Dermis blood vessel endothelial cell (primary cell): ENCODE data around the gene SLC49A3. TPM values are rescaled to one million over a fixed set of nuclear protein-coding genes. Genes with fewer than 3 reads are reported as not detected.

ENCODE experiments used
- DNase-seq: peaks from one replicate; pipeline ENCODE4 v3.0.0; 2010
- total RNA-seq: library from RNA; depleted of rRNA; stranded (reverse); fragments of >200 nt; gene quantifications from 2 replicates; pipeline ENCODE4 v1.2.3, GENCODE V29; 2014

The SLC49A3 gene
- total RNA-seq, 1 donor from 2014 or later, result 9.9 TPM

- DNase-seq, result no peak
Measured at GRCh38 chr4:664713-665231, 24.2 kb downstream of the SLC49A3 start.

GRCh38 chr4:663438-664428 lies 25.2 kb downstream of the SLC49A3 start:
- peak; percentile 12 for DNase-seq

DNA sequence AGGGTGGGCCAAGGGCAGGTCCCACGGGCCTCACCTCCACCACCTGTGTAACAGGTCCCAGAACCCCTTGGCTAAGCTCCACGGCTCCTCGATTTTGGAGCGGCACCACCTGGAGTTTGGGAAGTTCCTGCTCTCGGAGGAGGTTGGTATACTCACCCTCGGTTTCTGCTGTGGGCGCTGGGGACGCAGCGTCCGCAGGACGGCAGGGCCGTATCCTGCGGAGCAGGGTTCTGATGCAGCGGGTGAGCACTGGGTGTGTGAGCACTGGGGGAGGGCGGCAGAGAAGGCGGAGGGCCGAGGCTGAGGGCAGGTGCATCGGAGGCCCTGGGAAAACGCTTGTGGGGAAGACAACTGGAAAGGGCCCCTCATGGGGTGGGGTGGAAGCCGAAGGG lies 25.9 kb downstream of the SLC49A3 start:
- no peak for DNase-seq

GRCh38 chr4:661881-662761 lies 26.8 kb downstream of the SLC49A3 start:
- DNase-seq, result no peak

GRCh38 chr4:661231-661630 lies 27.7 kb downstream of the SLC49A3 start:
- DNase-seq, result no peak

- no peak for DNase-seq
Measured at GRCh38 chr4:660401-660800, 28.6 kb downstream of the SLC49A3 start.

GRCh38 chr4:659851-660250 lies 29.1 kb downstream of the SLC49A3 start:
- no peak for DNase-seq

DNA sequence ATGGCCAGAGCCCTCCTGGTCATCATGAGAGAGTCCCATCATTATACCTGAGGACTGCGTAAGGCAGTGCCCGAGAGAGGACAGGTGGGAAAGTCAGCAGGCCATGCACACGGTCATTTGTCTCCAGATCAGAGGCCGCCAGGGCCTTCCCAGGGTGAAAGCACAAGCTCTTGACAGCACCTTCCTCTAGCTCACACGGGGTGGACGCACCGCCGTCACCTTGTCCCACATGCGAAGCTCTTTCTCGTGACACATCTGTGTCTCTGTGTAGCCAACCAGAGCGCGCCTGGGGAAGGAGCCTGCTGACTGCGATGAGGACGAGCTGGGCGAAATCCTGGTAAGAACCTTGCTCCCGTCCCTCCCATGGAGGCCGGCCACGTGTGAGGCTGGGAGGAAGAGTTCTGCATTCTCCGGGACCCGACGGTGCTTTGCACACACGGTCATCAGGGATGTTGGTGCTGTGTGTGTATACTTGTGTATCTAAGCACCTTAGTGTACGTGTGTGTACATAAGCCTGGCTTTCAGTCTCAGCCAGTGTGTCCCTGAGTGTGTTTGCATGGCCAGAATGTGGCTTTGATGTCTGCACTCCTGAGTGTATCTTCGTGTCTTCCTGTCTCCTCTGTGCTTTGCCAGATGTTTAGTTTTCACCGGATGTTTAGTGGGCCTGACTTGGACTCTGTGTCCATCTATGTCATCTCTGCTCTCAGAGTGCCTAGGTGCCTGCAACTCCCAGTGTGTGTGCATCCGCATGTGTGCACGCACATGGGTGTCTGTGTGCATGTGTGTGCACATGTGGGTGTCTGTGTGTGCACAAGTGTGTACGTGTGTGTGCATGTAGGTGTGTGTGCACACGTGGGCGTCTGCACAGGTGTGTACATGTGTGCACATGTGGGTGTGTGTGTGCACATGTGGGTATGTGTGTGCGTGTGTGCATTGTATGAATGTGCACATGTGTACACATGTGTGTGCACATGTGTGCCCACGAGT lies 30.0 kb downstream of the SLC49A3 start:
- DNase-seq, result no peak

DNA sequence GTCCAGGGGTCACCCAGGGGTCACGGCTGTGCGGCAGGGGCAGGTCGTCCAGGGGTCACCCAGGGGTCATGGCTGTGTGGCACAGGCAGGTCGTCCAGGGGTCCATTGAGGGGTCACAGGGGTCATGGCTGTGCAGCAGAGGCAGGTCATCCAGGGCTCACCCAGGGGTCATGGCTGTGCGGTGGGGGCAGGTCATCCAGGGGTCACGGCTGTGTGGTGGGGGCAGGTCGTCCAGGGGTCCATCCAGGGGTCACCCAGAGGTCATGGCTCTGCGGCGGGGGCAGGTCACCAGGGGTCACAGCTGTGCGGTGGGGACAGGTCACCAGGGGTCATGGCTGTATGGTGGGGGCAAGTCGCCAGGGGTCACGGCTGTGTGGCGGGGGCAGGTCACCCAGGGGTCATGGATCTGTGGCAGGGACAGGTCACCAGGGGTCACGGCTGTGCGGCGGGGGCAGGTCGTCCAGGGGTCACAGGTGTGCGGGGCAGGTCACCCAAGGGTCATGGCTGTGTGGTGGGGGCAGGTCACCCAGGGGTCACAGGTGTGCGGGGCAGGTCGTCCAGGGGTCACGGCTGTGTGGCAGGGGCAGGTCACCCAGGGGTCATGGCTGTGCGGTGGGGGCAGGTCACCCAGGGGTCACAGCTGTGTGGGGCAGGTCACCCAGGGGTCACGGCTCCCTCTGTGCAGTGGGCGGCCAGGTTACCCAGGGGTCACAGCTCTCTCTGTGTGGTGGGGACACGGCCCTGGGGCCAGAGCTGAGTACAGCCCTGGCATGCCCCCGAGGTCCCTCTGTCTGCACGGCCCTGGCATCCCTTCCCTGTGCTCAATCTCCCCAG lies 30.9 kb downstream of the SLC49A3 start:
- DNase-seq, result no peak

DNA sequence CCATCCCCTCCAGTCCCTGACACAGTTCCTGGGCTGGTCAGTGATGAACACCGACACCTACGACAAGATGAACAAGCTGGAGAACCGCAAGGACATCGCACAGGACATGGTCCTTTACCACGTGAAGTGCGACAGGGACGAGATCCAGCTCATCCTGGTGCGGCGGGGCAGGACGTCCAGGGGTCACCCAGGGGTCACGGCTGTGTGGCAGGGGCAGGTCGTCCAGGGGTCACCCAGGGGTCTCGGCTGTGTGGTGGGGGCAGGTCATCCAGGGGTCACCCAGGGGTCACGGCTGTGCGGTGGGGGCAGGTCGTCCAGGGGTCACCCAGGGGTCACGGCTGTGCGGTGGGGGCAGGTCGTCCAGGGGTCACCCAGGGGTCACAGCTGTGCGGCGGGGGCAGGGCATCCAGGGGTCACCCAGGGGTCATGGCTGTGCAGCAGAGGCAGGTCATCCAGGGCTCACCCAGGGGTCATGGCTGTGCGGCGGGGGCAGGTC lies 31.6 kb downstream of the SLC49A3 start:
- no peak for DNase-seq

GRCh38 chr4:656436-657337 lies 32.3 kb downstream of the SLC49A3 start:
- no peak for DNase-seq

- DNase-seq, result no peak
Measured at GRCh38 chr4:655464-656151, 33.3 kb downstream of the SLC49A3 start.

DNA sequence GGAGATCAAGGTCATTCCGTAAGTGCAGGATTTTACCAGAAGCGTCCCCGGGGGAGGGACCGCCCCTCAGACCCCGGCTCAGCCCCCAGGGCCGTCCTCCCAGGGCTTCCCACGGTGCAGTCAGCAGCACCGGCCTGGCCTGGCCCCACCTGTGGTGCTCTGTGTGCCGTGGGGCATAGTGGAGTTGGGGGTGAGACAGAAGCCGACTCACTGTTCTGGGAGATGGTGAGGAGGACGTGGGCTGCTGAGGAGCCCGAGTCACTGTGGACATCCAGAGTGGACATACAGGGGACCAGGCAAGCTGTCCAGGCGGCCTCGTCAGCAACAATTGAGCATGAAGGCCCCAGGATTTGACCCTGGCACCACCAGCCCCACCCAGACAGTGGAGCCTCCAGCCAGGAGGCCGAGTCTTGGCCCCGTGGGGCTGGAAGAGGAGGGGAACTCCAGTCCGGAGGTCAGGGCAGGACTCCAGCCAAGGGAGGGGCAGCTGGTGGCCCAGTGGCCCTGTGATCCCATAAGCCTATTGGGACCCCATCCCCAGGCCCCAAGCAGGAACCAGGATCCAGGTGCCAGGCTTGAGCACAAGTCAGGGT lies 34.0 kb downstream of the SLC49A3 start:
- no peak for DNase-seq

GRCh38 chr4:654503-654845 lies 34.5 kb downstream of the SLC49A3 start:
- DNase-seq, result no peak

DNA sequence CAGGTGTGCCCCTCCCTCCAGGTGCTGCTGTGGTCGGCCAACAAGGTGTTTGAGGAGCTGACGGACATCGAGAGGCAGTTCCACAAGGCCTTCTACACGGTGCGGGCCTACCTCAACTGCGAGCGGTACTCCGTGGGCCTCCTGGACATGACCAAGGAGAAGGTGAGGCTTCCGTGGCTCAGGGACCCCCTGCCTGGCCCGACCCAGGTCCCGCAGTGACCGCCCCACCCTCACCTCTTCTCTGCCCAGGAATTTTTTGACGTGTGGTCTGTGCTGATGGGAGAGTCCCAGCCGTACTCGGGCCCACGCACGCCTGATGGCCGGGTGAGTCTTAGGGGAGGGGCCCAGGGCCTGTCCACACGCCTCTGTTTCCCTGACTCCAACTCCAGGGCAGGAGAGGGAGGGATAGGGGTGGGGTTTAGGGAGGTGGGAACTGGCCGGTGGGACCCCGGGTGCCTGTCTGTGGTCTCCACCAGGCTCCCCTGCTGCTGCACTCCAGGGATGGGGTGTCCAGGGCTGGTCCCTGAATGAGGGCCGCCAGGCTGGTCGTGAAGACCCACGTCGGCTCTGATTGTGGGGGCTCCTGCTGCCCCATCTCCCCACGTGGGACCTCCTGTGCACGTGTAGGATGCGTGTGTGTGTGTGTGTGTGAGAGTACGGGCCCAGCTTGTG lies 35.0 kb downstream of the SLC49A3 start:
- no peak for DNase-seq

GRCh38 chr4:653080-653821 lies 35.7 kb downstream of the SLC49A3 start:
- DNase-seq, result no peak

DNA sequence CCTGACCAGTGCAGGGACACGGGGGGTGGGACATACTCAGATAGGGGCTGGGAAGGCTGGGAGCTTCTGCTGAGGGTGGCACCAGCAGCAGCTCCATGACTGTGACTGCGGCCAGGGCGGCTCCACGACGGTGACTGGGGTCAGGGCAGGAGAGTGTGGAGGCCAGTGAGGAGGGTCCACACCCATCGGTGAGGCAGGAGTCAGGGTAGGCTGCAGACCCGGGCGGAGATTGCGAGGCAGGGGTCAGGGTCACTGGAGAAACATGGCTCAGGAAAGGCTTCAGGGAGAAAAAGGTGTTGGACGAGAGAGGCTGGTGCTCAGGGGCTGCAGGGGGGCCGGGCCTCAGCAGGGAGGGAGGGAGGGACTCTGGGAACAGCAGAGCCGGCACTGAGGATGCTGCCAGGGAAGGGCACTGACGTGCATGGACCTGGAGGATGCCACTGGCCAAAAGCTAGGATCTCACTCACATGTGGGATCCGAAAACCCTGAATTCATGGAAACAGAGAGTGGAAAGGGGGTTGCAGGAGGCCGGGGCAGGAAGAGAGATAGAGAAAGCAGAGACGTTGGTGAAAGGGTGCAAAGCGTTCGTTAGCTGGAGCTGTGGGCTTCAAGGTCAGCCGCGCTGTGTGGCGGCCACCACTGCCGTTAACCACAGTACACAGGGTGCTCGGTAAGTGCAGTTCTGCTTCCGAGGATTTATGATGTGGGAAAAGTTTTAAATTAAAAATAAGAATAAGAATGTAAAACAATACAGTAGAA lies 36.9 kb downstream of the SLC49A3 start:
- no peak for DNase-seq
